Subcutaneous adipose tissue (tissue), 4 donors: ENCODE data around the gene HSD17B10. TPM values are rescaled to one million over a fixed set of nuclear protein-coding genes. Genes with fewer than 3 reads are reported as not detected.

ENCODE experiments used
- total RNA-seq, 4 donors: library from RNA; depleted of rRNA; stranded (reverse); fragments of >200 nt; gene quantifications; one replicate each; pipeline ENCODE4 v1.1.0, GENCODE V29; 2016
- TF ChIP-seq, protein P1 (sequence below): fragments of 450-650 bp; IDR thresholded peaks from one replicate; pipeline ENCODE4 v1.5.1; 2016; ENCODE audit warnings: low read depth, mild to moderate bottlenecking, control low read depth, antibody characterized with exemption, moderate library complexity

The HSD17B10 gene
- 10 to 100 TPM; 39.4 to 98.9 (median 54.8) TPM for total RNA-seq

DNA sequence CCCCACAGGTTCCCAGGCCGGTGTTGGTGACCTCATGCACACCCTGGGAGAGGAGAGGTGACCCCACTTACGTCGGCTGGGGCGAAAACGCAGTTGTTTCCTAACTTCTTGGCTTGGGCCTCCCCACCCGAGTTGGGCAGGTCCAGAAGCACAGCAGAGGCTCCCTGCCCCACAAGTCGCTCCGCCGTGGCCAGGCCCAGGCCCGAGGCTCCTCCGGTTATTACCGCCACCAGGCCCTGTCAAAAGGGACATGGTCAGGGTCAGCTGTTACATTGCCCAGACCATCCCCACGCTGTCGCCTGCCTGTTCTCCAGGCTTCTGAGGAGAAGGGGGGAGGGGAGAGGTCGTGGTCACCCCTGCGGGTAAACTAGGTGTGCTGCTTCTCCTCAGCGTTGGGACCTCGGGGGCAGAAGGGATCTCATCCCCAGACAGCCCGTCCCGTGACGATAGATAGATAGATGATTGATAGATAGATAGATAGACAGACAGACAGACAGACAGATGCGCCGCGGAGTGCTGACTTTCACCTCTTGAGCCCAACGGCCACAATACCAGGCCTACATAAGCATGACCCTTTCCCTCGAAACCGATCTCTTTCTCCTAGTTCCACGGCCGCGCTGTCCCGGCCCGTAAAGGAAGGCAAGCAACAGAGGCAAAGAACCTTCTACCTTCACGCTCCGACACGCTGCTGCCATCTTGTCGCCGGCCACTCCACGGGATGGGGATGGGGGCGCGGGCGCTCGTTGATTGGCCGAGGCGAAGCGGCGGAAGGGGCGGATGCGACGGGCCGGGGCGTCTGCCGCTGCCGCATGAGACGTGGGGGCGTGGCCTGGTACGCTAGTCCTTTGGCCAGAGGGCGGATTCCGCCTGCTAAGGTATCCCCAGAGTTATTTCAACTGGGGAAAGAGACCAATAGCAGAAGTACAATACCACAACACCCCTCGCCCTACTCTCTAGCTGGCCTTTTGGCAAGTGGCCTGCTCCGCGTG is at the start of gene HSD17B10:
Gene HSD17B10 (minus strand): TSS at position 720 of the 989 bp plus-strand sequence. CDS start 25 bp downstream, at position 695.
- TF ChIP-seq, protein P1, sequence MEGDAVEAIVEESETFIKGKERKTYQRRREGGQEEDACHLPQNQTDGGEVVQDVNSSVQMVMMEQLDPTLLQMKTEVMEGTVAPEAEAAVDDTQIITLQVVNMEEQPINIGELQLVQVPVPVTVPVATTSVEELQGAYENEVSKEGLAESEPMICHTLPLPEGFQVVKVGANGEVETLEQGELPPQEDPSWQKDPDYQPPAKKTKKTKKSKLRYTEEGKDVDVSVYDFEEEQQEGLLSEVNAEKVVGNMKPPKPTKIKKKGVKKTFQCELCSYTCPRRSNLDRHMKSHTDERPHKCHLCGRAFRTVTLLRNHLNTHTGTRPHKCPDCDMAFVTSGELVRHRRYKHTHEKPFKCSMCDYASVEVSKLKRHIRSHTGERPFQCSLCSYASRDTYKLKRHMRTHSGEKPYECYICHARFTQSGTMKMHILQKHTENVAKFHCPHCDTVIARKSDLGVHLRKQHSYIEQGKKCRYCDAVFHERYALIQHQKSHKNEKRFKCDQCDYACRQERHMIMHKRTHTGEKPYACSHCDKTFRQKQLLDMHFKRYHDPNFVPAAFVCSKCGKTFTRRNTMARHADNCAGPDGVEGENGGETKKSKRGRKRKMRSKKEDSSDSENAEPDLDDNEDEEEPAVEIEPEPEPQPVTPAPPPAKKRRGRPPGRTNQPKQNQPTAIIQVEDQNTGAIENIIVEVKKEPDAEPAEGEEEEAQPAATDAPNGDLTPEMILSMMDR, result no peak

- TF ChIP-seq, protein P1, result no peak
These were observed 49.2 kb upstream of the HSD17B10 start for GRCh38 chrX:53483416-53483815.

- TF ChIP-seq, protein P1, result no peak
These were observed 47.8 kb upstream of the HSD17B10 start for GRCh38 chrX:53481816-53482465.

DNA sequence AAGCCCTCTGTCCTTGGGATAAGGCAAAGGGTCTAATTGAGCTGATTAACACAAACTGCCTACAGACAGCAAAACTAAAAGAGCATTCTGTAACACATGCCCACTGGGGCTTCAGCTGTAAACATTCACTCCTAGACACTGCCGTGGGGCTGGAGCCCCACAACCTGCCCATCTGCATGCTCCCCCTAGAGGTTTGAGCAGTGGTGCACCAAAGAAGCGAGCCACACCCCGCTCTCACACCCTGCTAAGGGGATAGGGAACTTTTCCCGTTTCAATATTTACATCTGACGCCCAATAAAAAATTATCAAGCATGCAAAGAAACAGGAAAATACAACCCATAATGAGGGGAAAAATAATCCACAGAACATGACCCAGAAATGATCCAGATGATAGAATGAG is 46.9 kb upstream of the HSD17B10 start:
- TF ChIP-seq, protein P1, result no peak

DNA sequence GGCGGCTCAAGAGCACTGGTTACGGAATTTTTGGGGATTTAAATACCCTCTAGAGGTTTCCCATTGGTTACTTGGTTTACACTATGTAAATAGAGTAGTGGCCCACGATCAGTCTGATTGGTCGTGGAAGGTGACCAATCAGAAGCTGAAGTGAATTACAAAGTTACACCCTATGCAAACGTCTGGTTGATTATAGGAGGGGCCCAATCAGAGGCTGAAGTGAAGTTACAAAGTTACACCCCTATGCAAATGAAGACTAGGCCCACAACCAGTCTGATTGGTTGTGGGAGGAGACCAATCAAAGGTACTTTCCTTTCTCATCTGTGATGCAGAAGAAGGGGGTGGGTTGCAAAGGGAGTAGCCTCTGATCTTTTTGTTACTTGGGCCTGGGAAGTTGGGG is 45.1 kb upstream of the HSD17B10 start:
- TF ChIP-seq, protein P1, result no peak

DNA sequence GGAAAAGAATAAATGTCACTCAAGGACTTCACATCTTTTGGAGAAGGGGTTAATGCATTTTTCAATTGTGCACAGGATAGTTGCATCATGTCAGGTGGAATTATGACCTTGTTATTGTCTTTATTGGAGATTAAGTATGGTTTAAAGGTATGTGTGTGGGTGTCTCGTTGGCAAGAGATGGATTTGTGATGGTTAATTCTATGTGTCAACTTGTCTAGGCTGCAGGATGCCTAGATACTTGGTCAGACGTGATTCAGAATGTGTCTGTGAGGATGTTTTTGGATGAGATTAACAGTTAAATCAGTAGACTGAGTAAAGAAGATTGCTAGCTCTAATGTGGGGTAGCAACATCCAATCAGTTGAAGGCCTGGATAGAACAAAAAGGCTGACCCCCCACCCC is 42.2 kb upstream of the HSD17B10 start:
- TF ChIP-seq, protein P1, result no peak

GRCh38 chrX:53474707-53475106 is 40.5 kb upstream of the HSD17B10 start:
- TF ChIP-seq, protein P1, result no peak
